ENCODE measurements around the gene ADAM12.

ADAM12 gene

DNA sequence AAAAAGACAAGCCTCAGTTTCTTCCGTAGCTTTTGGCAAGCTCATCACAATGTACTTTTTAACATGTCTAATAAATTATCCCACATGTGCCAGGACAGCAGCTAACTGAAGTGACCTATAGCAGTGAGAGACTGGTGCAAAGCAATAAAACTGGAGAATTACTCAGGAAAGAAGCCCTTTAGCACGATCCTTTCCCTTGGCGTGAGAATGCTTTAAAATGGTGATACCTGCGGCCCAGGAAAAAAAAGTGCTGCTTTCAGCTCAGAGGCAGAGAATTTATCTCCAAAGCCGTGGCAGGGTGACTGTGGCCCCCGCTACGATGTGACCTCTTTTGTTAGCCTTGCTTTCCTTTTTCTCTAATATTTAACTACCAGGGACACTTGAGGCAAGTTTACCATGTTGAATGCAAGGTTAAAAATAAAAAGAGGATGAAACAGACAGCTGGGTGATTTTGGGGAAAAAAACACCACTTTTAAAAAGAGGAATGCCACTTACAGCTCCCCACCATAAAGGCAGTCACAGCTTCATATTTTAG, 307.9 kb downstream of the ADAM12 start:
- FAIRE-seq (no peak), DNase-seq (ENCODE audit: insufficient read length, low spot score) (no peak)
- TF ChIP-seq POLR2A (IDR thresholded peaks at IDR 0.05; ENCODE audit: low read depth, low read length) (no peak), TAF1 (IDR thresholded peaks at IDR 0.05; ENCODE audit: low read depth, low read length) (no peak), PAX5 (IDR thresholded peaks at IDR 0.05; ENCODE audit: insufficient read depth, low read length, severe bottlenecking) (no peak), POU2F2 (IDR thresholded peaks at IDR 0.05; ENCODE audit: low read depth, low read length) (no peak), SPI1 (IDR thresholded peaks at IDR 0.05; ENCODE audit: low read depth, low read length) (no peak), POLR2AphosphoS5 (IDR thresholded peaks at IDR 0.05; ENCODE audit: low read depth, low read length) (no peak)

DNA sequence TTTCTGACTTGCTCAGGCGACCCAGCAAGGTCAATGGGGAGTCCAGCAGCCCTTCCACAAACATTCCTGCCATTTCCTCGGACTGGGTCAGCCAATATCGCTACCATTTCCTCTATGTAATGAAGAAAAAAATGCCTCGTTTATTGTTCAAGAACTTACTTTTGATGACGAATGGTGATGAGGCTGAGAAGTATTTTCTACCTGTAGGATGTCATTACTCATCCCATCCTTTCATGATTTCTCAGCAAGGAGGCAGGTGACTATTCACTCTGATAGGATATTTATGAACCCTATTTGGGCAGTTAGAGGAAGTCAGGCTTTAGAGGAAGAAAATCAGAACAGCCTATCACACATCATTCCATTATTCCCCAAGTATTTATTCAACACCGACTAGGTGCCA, 313.3 kb downstream of the ADAM12 start:
- FAIRE-seq: no peak
- TF ChIP-seq POLR2AphosphoS5 (IDR thresholded peaks at IDR 0.05; ENCODE audit: low read depth, low read length) (no peak), SPI1 (IDR thresholded peaks at IDR 0.05; ENCODE audit: low read depth, low read length) (no peak), PAX5 (IDR thresholded peaks at IDR 0.05; ENCODE audit: insufficient read depth, low read length, severe bottlenecking) (no peak), POLR2A (IDR thresholded peaks at IDR 0.05; ENCODE audit: low read depth, low read length) (no peak), POU2F2 (IDR thresholded peaks at IDR 0.05; ENCODE audit: low read depth, low read length) (no peak), TAF1 (IDR thresholded peaks at IDR 0.05; ENCODE audit: low read depth, low read length) (no peak)
- DNase-seq (ENCODE audit: insufficient read length, low spot score): no peak

DNA sequence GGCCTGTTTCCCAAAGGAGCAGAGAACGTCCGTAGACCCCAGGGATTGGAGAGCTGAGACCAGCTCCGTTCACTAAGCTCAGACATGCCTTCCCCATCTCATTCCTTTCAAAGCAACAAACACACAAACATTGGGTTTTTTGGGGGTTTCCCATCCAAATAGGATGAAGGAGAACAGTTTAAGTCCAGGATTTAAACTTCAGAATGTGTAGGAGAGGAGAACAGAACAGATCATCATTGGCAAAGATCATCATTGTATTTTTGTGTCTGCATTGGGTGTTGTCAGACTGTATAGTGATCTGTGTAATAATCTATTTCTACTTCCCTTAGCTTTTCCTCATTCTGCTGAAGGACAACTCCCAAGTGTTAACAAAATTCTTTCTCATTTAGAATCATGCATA, 314.0 kb downstream of the ADAM12 start:
- no peak for TF ChIP-seq TAF1 (IDR thresholded peaks at IDR 0.05; ENCODE audit: low read depth, low read length)
- TF ChIP-seq SPI1 (IDR thresholded peaks at IDR 0.05; ENCODE audit: low read depth, low read length): no peak
- TF ChIP-seq POLR2AphosphoS5 (IDR thresholded peaks at IDR 0.05; ENCODE audit: low read depth, low read length): no peak
- TF ChIP-seq PAX5 (IDR thresholded peaks at IDR 0.05; ENCODE audit: insufficient read depth, low read length, severe bottlenecking): no peak
- TF ChIP-seq POU2F2 (IDR thresholded peaks at IDR 0.05; ENCODE audit: low read depth, low read length): no peak
- no peak for TF ChIP-seq POLR2A (IDR thresholded peaks at IDR 0.05; ENCODE audit: low read depth, low read length)
- FAIRE-seq (no peak), DNase-seq (ENCODE audit: insufficient read length, low spot score) (no peak)

DNA sequence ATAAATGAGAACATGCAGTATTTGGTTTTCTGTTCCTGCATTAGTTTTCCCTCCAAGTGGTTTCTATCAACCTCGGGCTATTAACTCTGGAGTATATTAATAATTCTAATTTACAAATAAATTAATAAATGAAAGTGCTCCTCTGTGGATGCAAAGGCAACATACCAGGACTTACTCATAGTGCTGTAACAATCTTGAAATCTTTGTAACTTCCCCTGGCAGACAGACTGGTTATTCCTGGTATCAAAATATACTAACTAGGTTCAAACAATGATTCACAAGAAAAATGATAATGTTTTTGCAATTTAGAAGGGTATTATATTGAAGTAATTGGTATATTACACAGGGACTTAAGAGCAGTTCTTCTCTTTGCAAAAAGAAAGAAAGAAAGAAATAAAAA, 314.7 kb downstream of the ADAM12 start:
- DNase-seq (ENCODE audit: insufficient read length, low spot score): no peak

DNA sequence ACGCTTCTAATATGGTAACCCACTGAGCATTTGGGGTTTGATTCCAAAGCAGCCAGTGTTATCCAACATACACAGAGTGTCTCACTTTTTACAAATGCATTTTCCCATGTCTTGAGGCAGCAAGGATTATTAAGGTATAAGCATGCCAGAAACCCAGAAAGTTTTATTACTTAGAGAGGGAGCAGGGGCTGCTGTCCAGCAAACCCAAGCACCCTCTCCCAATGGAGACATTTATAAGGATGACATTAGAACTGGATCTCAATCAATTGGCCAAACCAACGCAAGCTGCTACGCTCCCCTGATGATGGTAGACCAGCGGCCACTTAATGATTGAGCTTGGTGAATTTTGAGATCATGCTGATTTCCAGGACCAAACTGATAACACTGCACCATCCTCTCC, 315.7 kb downstream of the ADAM12 start:
- no peak for FAIRE-seq
- DNase-seq (ENCODE audit: insufficient read length, low spot score): no peak
- TF ChIP-seq POLR2A (IDR thresholded peaks at IDR 0.05; ENCODE audit: low read depth, low read length) (no peak), SPI1 (IDR thresholded peaks at IDR 0.05; ENCODE audit: low read depth, low read length) (no peak), TAF1 (IDR thresholded peaks at IDR 0.05; ENCODE audit: low read depth, low read length) (no peak), POU2F2 (IDR thresholded peaks at IDR 0.05; ENCODE audit: low read depth, low read length) (no peak), POLR2AphosphoS5 (IDR thresholded peaks at IDR 0.05; ENCODE audit: low read depth, low read length) (no peak), PAX5 (IDR thresholded peaks at IDR 0.05; ENCODE audit: insufficient read depth, low read length, severe bottlenecking) (no peak)

More for the DNA sequence above, 314.7 kb downstream of the ADAM12 start:
- no peak for FAIRE-seq
- TF ChIP-seq SPI1 (IDR thresholded peaks at IDR 0.05; ENCODE audit: low read depth, low read length): no peak
- TF ChIP-seq TAF1 (IDR thresholded peaks at IDR 0.05; ENCODE audit: low read depth, low read length): no peak
- TF ChIP-seq POLR2A (IDR thresholded peaks at IDR 0.05; ENCODE audit: low read depth, low read length): no peak

DNA sequence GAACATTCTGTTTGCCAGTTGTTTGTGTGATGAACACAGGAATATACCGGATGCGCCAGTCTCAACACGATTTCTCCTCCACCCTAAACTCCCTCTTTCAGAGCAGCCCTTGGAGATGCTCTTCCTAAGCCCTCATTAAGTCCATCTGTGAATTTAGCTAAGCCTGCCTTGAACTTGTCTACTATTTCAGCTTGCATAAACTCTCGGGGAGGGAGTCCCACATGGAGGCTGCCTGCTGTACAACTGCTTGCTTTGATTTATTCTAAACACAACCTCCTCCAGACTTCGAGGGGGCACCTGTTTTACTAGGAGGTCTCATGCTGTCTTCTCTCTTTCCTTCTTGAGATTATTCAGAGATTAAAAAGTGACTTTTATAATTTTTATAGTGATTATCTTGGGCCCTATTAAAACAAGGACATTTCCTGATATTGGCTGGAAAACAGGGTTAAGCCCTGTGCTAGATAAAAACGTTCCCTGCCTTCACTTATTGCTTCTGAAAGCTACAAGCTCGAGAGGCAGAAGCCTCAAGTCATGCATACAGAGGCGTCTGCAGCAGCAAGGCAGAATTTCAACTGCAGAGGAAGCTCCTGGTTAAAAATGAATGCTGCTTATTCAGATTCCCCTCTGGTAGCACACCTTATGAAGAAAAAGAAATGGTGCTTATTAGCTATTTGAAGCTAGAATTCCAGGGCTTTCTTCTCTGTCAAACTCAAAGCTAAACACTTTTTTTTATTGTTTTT, 317.6 kb downstream of the ADAM12 start:
- FAIRE-seq: no peak
- no peak for TF ChIP-seq PAX5 (IDR thresholded peaks at IDR 0.05; ENCODE audit: insufficient read depth, low read length, severe bottlenecking)
- no peak for TF ChIP-seq POLR2AphosphoS5 (IDR thresholded peaks at IDR 0.05; ENCODE audit: low read depth, low read length)
- TF ChIP-seq POLR2A (IDR thresholded peaks at IDR 0.05; ENCODE audit: low read depth, low read length): no peak
- TF ChIP-seq SPI1 (IDR thresholded peaks at IDR 0.05; ENCODE audit: low read depth, low read length): no peak
- no peak for TF ChIP-seq POU2F2 (IDR thresholded peaks at IDR 0.05; ENCODE audit: low read depth, low read length)
- TF ChIP-seq TAF1 (IDR thresholded peaks at IDR 0.05; ENCODE audit: low read depth, low read length): no peak
- DNase-seq (ENCODE audit: insufficient read length, low spot score): no peak

DNA sequence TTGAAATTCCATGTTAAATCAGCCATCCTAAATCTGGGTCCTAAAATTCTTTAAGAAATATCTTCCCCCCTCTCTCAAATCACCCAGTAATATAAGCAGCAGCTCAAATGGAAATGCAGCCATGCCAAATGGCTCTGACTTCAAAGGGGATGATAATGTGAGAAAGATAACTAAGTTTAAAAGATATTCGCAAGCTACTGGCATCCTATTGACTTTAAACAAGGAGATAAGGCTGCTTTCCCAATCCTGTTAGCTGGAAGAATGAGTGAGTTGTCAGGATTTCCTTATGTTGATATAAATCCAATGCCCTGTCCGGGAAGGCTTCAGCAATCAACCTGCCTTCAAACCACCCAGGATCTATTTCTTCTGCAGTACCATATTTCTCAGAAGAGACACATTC, 320.0 kb downstream of the ADAM12 start:
- TF ChIP-seq TAF1 (IDR thresholded peaks at IDR 0.05; ENCODE audit: low read depth, low read length) (no peak), POLR2A (IDR thresholded peaks at IDR 0.05; ENCODE audit: low read depth, low read length) (no peak), POU2F2 (IDR thresholded peaks at IDR 0.05; ENCODE audit: low read depth, low read length) (no peak), SPI1 (IDR thresholded peaks at IDR 0.05; ENCODE audit: low read depth, low read length) (no peak), POLR2AphosphoS5 (IDR thresholded peaks at IDR 0.05; ENCODE audit: low read depth, low read length) (no peak), PAX5 (IDR thresholded peaks at IDR 0.05; ENCODE audit: insufficient read depth, low read length, severe bottlenecking) (no peak)
- DNase-seq (ENCODE audit: insufficient read length, low spot score) (no peak), FAIRE-seq (no peak)

DNA sequence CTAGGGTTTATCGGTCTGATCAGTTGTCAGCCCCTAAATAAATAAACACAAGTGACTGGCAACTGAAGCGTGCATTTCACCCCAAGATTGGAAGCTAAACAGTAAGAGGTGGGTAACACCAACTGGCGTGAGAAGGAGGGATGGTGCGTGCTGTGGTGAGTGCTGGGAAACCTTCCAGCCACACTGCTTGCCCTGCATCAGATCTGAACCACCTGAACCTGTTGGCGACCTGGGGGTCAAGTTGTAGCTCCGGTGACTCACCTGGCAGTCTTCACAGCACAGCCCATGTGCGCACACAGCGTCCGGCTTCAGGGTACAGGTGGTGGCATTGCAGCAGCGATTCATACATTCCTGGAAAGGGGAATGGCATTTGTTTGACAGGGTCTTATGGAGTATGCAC, 321.8 kb downstream of the ADAM12 start:
- DNase-seq (ENCODE audit: insufficient read length, low spot score) (no peak), FAIRE-seq (no peak)
- no peak for TF ChIP-seq POLR2A (IDR thresholded peaks at IDR 0.05; ENCODE audit: low read depth, low read length)
- TF ChIP-seq TAF1 (IDR thresholded peaks at IDR 0.05; ENCODE audit: low read depth, low read length): no peak
- TF ChIP-seq POLR2AphosphoS5 (IDR thresholded peaks at IDR 0.05; ENCODE audit: low read depth, low read length): no peak
- TF ChIP-seq SPI1 (IDR thresholded peaks at IDR 0.05; ENCODE audit: low read depth, low read length): no peak
- no peak for TF ChIP-seq POU2F2 (IDR thresholded peaks at IDR 0.05; ENCODE audit: low read depth, low read length)
- no peak for TF ChIP-seq PAX5 (IDR thresholded peaks at IDR 0.05; ENCODE audit: insufficient read depth, low read length, severe bottlenecking)

DNA sequence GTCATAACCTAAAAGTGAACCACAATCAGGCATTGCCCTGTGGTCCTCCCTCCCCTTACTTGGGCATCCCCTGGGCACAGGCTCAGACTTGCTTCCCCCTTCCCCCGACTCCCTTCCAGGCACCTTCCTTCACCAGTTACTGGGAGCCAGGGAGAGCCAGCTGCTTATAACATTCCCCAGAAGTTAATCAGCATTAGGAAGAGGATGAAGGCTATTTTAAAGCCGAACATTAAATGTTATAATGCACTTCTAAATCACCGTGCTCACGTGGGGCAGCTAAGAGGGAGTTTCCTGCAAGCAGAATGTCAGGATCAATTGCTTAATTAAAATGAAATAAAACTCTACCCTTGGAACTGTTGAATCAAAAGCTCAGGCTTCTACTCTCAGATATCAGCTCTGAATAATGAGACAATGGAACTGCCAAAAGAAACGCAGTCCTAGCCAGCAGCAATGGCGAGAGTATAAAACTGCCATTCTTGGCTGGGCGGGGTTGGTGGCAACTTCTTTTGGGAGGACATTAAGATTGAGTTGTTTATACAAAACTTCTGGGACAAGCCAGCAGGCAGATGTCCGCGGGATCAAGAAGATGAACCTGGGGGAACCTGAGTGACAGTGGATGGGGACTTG, 322.4 kb downstream of the ADAM12 start:
- DNase-seq (ENCODE audit: insufficient read length, low spot score) (no peak), FAIRE-seq (no peak)
- TF ChIP-seq POLR2A (IDR thresholded peaks at IDR 0.05; ENCODE audit: low read depth, low read length) (no peak), PAX5 (IDR thresholded peaks at IDR 0.05; ENCODE audit: insufficient read depth, low read length, severe bottlenecking) (no peak), POLR2AphosphoS5 (IDR thresholded peaks at IDR 0.05; ENCODE audit: low read depth, low read length) (no peak), POU2F2 (IDR thresholded peaks at IDR 0.05; ENCODE audit: low read depth, low read length) (no peak)

Measured in GM12891 (cell line).